GM12891 (cell line): Measurements from ENCODE around the gene SOAT2.
"Not testable (repeated sequence)": the region's sequence is repeated elsewhere in the genome, so short reads cannot be mapped to it uniquely, and the experiment has no call there.

Source experiments
- PAX5 ChIP-seq: IDR thresholded peaks from 2 replicates; pipeline ENCODE4 v1.6.1; 2011; ENCODE audit warnings: low read length, moderate library complexity, mild to moderate bottlenecking; ENCODE audit not compliant: insufficient read depth, severe bottlenecking
- POLR2A ChIP-seq: IDR thresholded peaks from 2 replicates; pipeline ENCODE4 v1.6.1; 2011; ENCODE audit warnings: low read depth, low read length, control low read depth
- POLR2AphosphoS5 ChIP-seq: IDR thresholded peaks from 2 replicates; pipeline ENCODE4 v1.6.1; 2011; ENCODE audit warnings: low read depth, low read length, control low read depth
- TAF1 ChIP-seq: IDR thresholded peaks from 2 replicates; pipeline ENCODE4 v1.6.1; 2011; ENCODE audit warnings: low read depth, low read length, control low read depth

DNA sequence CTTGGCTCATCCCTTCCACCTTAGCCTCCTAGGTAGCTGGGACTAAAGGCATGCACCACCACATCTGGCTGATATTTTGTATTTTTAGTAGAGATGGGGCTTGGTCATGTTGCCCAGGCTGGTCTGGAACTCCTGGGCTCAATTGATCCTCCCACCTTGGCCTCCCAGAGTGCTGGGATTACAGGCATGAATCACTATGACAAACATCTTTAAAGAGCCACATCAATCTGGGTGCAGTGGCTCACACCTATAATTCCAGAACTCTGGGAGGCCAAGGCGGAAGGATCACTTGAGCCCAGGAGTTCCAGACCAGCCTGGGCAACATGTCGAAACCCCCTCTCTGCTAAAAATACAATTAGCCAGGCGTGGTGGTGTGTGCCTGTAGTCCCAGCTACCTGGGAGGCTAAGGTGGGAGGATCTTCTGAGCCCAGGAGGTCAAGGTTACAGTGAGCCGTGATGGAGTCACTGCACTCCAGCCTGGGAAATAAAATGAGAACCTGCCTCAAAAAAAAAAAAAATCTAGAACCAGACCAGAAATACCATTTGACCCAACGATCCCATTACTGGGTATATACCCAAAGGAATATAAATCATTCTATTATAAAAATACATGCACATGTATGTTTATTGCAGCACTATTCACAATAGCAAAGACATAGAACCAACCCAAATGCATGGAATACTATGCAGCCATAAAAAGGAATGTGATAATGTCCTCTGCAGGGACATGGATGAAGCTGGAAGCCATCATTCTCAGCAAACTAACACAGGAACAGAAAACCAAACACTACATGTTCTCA is 8.3 kb upstream of the SOAT2 start:
- not testable (repeated sequence) for TF ChIP-seq POLR2AphosphoS5, POLR2A, PAX5, TAF1
